Measurements from ENCODE around the gene SMIM3.

SMIM3 gene

DNA sequence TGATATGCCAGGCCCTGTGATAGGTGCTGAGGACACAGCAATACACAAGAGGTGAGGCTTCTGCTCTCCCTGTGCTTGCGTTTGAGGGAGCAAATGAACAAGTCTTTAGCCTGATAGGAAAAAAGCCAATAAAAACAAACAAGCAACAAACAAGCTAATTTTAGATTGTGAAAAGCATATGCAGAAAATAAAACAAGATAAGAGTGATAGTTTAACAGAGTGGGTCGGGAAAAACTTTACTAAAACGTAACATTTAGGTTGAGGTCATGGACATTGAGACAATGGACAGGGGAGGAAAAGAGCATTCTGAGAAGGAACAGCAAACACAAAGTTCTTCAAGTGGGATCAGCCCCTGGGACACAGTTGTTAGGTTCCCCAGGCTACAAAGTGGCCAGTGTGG, 4.3 kb downstream of the SMIM3 start:
- Histone ChIP-seq H3K4me3 (ENCODE audit: low read depth, low read length) (no peak overlapping the region), H3K27ac (peak overlapping the region; percentile 71), H3K9me3 (ENCODE audit: control insufficient read depth, low read length) (no peaks in the 10 kb centered on the region), H3K36me3 (ENCODE audit: control insufficient read depth, insufficient read depth, low read length) (no peaks in the 10 kb centered on the region), H2AFZ (no peak overlapping the region), H3K4me2 (ENCODE audit: low read length) (peak overlapping the region; percentile 11), H3K9ac (no peak overlapping the region), H3K4me1 (peaks cover 18% of the 10 kb centered on the region), H3K27me3 (ENCODE audit: control insufficient read depth, insufficient read depth, low read length) (no peaks in the 10 kb centered on the region), H3K79me2 (peaks cover 22% of the 10 kb centered on the region)
- TF ChIP-seq, protein P1, sequence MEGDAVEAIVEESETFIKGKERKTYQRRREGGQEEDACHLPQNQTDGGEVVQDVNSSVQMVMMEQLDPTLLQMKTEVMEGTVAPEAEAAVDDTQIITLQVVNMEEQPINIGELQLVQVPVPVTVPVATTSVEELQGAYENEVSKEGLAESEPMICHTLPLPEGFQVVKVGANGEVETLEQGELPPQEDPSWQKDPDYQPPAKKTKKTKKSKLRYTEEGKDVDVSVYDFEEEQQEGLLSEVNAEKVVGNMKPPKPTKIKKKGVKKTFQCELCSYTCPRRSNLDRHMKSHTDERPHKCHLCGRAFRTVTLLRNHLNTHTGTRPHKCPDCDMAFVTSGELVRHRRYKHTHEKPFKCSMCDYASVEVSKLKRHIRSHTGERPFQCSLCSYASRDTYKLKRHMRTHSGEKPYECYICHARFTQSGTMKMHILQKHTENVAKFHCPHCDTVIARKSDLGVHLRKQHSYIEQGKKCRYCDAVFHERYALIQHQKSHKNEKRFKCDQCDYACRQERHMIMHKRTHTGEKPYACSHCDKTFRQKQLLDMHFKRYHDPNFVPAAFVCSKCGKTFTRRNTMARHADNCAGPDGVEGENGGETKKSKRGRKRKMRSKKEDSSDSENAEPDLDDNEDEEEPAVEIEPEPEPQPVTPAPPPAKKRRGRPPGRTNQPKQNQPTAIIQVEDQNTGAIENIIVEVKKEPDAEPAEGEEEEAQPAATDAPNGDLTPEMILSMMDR (IDR thresholded peaks at IDR 0.05), result no peak

DNA sequence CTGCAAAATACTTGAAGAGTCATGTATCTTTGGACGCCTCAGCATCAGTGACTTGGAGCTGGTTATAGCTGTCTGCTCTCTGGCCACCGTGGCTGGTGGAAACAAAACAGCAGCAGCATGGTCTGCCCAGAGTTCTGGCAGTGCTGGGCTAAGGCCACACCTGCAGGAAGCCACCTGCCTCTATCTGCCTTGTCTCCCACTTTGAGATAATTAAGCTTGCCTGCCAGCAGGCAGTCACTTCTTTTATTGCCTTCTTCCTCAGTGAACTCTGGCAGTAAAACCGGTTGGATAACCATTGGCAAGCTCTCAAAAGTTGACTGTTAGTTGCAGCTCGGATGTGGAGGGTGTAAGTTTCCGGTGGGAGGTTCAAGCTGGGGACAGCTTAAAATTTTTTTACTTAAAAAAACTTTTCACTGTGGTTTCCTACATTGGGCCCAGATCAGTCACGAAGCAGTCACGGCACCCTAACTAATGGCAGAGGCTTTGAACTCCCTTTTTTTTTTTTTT, 4.9 kb downstream of the SMIM3 start:
- Histone ChIP-seq H3K4me3 (ENCODE audit: low read depth, low read length) (no peak overlapping the region), H3K4me2 (ENCODE audit: low read length) (peak overlapping the region; percentile 0), H3K4me1 (peaks cover 16% of the 10 kb centered on the region), H3K9ac (no peak overlapping the region), H3K79me2 (peaks cover 22% of the 10 kb centered on the region), H3K27ac (peak overlapping the region; percentile 71), H2AFZ (peak overlapping the region; percentile 10), H3K36me3 (ENCODE audit: control insufficient read depth, insufficient read depth, low read length) (no peaks in the 10 kb centered on the region), H3K9me3 (ENCODE audit: control insufficient read depth, low read length) (no peaks in the 10 kb centered on the region), H3K27me3 (ENCODE audit: control insufficient read depth, insufficient read depth, low read length) (no peaks in the 10 kb centered on the region)
- TF ChIP-seq, protein P1 (IDR thresholded peaks at IDR 0.05), result no peak

DNA sequence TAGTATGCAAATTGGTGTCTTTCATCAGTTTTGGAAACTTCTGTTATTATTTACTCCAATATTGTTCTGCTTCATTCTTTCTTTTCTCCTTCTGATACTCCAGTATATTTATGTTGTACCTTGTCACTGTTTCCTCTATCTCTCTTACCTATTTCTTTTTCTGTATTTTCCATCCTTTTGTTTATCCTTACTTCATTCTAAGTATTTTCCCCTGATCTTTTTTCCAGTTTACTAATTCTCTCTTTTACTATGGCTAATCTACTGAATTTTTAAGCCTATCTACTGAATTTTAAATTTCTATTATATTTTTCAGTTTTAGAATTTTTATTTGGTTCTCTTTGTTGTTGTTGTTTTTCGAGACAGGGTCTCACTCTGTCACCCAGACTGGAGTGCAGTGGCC, 7.4 kb downstream of the SMIM3 start:
- Histone ChIP-seq H2AFZ (no peak overlapping the region), H3K4me2 (ENCODE audit: low read length) (no peak overlapping the region), H3K27ac (no peak overlapping the region), H3K9me3 (ENCODE audit: control insufficient read depth, low read length) (no peaks in the 10 kb centered on the region), H3K27me3 (ENCODE audit: control insufficient read depth, insufficient read depth, low read length) (no peaks in the 10 kb centered on the region), H3K79me2 (peaks cover 29% of the 10 kb centered on the region), H3K4me3 (ENCODE audit: low read depth, low read length) (no peak overlapping the region), H3K4me1 (peaks cover 16% of the 10 kb centered on the region), H3K36me3 (ENCODE audit: control insufficient read depth, insufficient read depth, low read length) (no peaks in the 10 kb centered on the region), H3K9ac (no peak overlapping the region)
- TF ChIP-seq, protein P1 (IDR thresholded peaks at IDR 0.05), result no peak

DNA sequence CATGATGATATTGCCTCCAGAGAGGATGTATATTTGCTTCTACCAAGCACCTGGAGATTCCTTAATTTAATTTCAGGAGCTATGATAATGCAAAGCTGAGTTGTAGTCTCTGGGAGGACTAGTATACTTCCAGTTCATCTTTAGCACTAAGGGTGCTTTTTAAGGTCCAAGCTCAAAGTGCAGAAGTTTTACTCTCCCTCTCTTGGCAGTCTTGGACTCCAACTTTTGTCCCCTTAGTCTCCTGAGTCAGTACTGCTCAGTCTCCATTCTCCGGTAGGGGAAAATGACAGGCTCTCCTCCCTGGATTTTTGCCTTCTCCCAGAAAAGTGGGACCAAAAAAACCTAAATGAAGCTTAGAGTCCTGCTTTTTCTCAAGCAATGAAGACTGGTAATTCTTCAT, 8.3 kb downstream of the SMIM3 start:
- Histone ChIP-seq H2AFZ (no peak overlapping the region), H3K9me3 (ENCODE audit: control insufficient read depth, low read length) (no peaks in the 10 kb centered on the region), H3K4me1 (peaks cover 15% of the 10 kb centered on the region), H3K4me3 (ENCODE audit: low read depth, low read length) (no peak overlapping the region), H3K27me3 (ENCODE audit: control insufficient read depth, insufficient read depth, low read length) (no peaks in the 10 kb centered on the region), H3K36me3 (ENCODE audit: control insufficient read depth, insufficient read depth, low read length) (no peaks in the 10 kb centered on the region), H3K9ac (no peak overlapping the region), H3K27ac (no peak overlapping the region), H3K4me2 (ENCODE audit: low read length) (no peak overlapping the region), H3K79me2 (peaks cover 29% of the 10 kb centered on the region)
- TF ChIP-seq, protein P1 (IDR thresholded peaks at IDR 0.05), result no peak

DNA sequence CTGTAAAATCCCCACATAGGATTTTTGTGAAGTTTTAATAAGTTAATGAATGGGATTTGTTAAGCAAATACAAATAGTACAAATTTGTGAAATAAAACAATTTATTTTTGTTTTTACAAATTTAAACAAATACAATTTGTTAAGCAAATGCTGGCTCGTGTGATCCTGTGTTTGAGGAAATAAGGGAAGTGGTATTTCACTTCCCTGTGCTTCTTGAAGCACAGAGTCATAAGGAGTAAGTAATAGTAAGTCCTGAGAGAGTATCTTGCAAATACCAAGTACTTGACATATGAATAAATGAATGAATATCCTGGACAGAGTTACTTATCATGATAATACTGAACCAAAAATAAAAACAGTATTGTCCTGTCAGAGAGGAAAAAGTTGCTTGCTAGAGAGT, 9.1 kb downstream of the SMIM3 start:
- no peak overlapping the region for H3K27ac ChIP-seq
- H3K4me3 ChIP-seq (ENCODE audit: low read depth, low read length), result no peak overlapping the region
- H3K36me3 ChIP-seq (ENCODE audit: control insufficient read depth, insufficient read depth, low read length), result no peaks in the 10 kb centered on the region
- no peaks in the 10 kb centered on the region for H3K27me3 ChIP-seq (ENCODE audit: control insufficient read depth, insufficient read depth, low read length)
- H2AFZ ChIP-seq, result no peak overlapping the region
- no peak overlapping the region for H3K9ac ChIP-seq
- peaks cover 9% of the 10 kb centered on the region for H3K4me1 ChIP-seq
- H3K9me3 ChIP-seq (ENCODE audit: control insufficient read depth, low read length), result no peaks in the 10 kb centered on the region
- no peak overlapping the region for H3K4me2 ChIP-seq (ENCODE audit: low read length)
- TF ChIP-seq, protein P1 (IDR thresholded peaks at IDR 0.05), result no peak
- peaks cover 29% of the 10 kb centered on the region for H3K79me2 ChIP-seq
